SIG-M5 treated with dmso at 0.1 percent for 504 hours (cell line): Measurements from ENCODE around the gene CHTOP.
"Not testable (repeated sequence)": the region's sequence is repeated elsewhere in the genome, so short reads cannot be mapped to it uniquely, and the experiment has no call there.

Source experiments
- DNase-seq: peaks from one replicate; lab custom pipeline; 2025; ENCODE audit not compliant: unreplicated experiment; lab: John Stamatoyannopoulos, UW

Gene CHTOP

DNA sequence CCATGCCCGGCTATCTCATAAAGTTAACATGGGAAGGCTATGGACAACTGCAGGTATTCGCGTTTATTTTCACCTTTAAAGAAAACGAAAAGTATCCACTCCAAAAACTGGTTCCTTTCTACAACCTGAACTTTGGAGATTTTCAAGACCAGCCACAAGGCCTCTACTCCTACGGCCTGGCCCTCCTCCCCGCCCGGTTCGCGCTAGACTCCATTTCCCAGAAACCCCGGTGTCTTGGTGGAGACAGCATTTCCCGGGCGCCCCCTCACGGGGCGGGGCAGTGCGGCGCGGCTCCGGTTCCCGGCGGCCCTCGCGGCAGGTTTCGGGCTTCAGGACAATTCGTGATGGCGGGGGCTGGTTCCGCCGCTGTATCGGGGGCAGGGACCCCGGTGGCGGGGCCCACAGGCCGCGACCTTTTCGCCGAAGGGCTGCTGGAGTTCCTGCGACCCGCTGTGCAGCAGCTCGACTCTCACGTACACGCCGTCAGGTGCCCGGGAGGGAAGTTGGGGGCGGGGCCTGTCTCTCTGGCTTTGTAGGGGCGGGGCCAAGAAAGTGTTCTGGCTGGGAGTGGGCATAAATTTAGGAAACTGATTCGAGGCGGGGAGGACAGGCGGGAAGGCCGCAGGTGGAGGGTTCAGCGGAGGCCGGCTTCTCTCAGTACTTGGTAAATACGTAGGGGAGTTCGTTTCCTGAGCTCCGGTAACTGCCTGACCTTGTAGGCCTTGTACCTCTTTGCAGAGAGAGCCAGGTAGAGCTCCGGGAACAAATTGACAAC lies 24.7 kb downstream of the CHTOP start, which contains the start of gene SNAPIN:
Gene SNAPIN (plus strand): TSS at position 304 of the 775 bp plus-strand sequence. CDS start 41 bp downstream, at position 345.
- DNase-seq, result peak; percentile 93

- no peak for DNase-seq
Observed at GRCh38 chr1:153659175-153659534, 25.3 kb downstream of the CHTOP start.

- DNase-seq, result no peak
Observed at GRCh38 chr1:153659656-153660055, 25.8 kb downstream of the CHTOP start.

GRCh38 chr1:153661111-153661708 lies 27.3 kb downstream of the CHTOP start:
- no peak for DNase-seq

DNA sequence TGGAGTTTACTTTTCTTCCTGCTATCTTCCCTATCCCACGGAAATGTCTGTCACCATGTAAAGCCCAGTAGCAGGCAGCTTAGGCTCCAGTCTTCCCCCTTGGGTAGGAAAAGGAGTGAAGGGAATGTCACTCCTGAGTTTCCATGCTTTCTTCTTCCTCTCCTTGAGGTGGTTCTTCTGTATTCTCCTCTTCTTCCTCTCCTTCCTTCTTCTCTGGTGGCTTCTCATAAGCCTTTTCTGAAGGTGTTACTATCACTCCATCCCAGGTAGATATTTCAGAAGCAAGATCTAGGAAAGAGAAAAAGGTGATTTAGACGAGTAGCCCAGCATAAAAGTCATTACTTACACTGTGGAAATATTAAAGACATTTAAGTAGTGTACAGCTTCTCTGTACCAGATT lies 28.4 kb downstream of the CHTOP start:
- no peak for DNase-seq

DNA sequence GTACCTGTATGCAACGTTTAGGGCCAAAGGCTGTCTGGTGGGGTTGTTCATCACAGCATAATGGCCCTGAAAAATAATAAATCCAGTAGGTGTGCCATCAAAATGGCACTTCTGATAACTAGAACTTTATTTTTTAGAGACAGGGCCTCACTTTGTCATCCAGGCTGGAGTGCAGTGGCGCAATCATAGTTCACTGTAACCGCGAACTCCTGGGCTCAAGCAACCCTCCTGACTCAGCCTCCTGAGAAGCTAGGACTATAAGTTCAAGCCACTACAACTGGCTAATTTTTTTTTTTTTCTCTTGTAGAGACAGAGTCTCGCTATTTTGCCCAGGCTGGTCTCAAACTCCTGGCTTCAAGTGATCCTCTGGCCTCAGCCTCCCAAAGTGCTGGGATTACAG lies 29.3 kb downstream of the CHTOP start:
- DNase-seq, result peak; percentile 53

- no peak for DNase-seq
Observed at GRCh38 chr1:153667439-153667838, 33.6 kb downstream of the CHTOP start.

- not testable (repeated sequence) for DNase-seq
Observed at GRCh38 chr1:153668672-153669071, 34.8 kb downstream of the CHTOP start.

DNA sequence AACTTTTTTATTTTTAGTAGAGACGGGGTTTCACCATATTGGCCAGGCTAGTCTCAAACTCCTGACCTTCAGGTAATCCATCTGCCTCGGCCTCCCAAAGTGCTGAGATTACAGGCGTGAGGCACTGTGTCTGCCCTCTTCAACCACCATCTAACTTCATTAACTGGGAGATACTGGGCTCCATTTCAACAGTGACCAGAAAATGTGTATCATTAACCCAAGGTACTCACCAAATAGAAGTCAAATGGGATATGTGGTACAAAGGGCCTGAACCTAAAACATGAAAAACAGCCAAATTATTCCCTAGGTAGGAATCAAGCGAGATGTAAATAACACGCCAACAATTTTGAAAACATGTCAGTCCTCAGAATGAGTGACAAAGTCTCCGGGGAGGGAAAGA lies 35.7 kb downstream of the CHTOP start:
- DNase-seq, result no peak

DNA sequence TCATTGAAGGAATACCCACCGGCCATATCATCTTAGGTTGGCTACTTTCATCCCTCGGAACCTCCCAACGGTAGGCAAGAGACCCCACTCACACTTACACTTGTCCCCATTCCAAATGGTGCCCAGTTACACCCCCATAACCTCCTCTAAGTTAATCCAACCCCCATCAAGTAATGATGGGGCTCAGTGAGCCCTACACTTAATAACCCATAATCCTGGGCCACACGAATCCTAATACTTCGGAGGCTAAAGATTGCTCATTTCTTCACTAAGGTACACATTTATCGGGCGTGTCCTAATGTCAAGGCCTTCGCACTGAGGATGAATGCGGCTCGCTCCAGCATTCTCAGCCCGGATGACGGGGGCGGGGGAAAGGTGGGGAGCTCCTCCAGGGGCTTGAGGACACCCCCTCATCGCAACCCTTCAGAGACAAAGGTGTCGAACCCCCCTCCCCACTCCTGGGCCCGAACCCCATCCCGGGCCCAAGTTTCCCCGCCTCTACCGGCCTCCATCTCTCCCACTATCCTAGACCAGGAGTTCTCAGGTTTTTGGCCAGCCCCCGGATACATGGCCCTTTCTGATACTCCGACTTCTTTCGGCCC lies 36.5 kb downstream of the CHTOP start:
- DNase-seq, result no peak

DNA sequence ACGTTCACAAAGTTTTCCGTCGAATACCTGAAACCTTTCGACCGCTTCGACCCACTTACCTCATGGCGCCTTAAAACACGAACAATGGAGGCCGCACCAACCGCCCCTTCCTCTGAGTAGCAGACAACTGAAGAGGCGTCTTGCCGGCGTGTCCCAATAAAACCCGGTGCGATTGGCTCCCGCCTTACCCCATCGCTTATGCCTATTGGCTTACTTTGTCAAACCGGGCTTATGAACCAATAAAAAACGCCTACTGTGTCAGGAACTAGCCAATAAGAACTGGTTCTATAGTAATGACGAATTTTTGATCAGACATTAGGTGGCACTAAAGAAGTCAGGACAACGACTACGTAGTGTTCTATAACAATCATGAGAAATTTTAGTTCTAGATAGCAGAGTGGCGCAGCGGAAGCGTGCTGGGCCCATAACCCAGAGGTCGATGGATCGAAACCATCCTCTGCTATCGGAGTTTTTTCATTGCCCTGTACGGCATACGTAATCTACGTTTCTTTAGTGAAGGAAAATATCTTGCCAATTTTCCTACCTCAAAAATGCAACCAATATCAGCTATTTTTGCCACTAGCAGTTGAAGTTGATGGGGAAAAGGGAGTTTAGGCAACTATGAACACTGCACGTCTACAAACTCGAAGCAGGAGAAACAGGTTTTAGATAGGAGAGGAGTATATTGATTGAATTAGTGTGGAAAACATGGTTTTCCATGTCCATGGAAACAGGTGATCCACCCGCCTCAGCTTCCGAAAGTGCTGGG lies 37.2 kb downstream of the CHTOP start, which contains the start of gene ILF2:
Gene ILF2 (minus strand): TSS at position 135 of the 769 bp plus-strand sequence. CDS start 71 bp downstream, at position 64.
- peak; percentile 100 for DNase-seq

GRCh38 chr1:153671628-153672353 lies 37.9 kb downstream of the CHTOP start:
- peak; percentile 78 for DNase-seq

DNA sequence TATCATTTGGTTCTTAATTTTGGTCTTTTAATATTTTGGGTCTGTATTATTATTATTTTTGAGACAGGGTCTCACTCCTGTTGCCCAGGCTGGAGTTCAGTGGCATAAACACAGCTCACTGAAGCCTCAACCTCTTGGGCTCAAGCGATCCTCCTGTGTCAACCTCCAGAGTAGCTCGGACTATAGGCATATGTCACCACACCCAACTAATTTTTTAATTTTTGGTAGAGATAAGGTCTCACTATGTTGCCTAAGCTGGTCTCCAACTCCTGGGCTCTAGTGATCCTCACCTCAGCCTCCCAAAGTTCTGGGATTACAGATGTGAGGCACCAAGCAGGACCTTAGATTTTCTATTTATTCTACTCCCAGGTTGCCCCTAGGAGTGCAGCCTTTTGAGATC lies 39.6 kb downstream of the CHTOP start:
- DNase-seq, result no peak

DNA sequence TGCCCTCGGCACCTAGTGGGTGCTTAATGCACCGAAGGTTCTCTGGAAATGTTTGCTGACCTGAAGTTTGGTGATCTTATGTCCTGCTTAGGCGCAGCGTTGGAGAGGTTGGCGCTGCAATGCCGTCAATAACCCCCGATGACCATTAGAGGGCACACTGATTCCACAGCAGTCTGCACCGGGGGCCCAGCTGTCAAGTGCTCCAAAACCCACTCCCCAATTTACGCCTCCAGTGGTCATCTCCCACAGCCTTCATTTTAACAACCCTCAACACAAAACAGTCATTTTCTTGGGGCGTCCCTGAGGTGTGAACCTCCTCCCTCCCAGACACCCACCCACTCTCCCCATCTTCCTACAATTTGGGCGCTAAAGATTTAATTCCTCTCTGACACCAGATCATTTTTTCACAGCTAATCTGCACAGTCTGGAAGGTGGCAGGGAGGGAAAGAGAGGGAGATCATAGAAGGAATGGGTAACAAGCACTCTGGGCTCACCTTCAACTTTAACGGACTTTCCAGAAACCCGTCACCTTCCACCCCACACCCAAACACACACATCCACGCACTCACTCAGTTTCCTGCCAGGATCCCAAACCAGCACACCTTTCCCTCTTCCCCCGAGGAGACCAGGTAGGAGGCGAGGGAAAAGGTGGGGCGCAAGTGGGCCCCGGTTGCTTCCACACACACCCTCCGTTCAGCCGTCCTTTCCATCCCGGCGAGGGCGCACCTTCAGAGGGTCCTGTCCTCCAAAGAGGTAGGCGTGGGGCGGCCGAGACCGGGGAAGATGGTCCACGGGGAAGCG lies 44.1 kb downstream of the CHTOP start:
- peak; percentile 54 for DNase-seq

DNA sequence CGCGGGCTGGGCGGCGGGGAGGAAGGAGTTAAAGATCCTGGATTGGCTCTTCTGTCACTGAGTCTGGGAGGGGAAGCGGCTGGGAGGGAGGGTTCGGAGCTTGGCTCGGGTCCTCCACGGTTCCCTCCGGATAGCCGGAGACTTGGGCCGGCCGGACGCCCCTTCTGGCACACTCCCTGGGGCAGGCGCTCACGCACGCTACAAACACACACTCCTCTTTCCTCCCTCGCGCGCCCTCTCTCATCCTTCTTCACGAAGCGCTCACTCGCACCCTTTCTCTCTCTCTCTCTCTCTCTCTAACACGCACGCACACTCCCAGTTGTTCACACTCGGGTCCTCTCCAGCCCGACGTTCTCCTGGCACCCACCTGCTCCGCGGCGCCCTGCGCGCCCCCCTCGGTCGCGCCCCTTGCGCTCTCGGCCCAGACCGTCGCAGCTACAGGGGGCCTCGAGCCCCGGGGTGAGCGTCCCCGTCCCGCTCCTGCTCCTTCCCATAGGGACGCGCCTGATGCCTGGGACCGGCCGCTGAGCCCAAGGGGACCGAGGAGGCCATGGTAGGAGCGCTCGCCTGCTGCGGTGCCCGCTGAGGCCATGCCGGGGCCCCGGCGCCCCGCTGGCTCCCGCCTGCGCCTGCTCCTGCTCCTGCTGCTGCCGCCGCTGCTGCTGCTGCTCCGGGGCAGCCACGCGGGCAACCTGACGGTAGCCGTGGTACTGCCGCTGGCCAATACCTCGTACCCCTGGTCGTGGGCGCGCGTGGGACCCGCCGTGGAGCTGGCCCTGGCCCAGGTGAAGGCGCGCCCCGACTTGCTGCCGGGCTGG lies 44.9 kb downstream of the CHTOP start, which contains the start of gene NPR1:
Gene NPR1 (plus strand): TSS at position 170 of the 818 bp plus-strand sequence. CDS start 421 bp downstream, at position 591.
- no peak for DNase-seq

DNA sequence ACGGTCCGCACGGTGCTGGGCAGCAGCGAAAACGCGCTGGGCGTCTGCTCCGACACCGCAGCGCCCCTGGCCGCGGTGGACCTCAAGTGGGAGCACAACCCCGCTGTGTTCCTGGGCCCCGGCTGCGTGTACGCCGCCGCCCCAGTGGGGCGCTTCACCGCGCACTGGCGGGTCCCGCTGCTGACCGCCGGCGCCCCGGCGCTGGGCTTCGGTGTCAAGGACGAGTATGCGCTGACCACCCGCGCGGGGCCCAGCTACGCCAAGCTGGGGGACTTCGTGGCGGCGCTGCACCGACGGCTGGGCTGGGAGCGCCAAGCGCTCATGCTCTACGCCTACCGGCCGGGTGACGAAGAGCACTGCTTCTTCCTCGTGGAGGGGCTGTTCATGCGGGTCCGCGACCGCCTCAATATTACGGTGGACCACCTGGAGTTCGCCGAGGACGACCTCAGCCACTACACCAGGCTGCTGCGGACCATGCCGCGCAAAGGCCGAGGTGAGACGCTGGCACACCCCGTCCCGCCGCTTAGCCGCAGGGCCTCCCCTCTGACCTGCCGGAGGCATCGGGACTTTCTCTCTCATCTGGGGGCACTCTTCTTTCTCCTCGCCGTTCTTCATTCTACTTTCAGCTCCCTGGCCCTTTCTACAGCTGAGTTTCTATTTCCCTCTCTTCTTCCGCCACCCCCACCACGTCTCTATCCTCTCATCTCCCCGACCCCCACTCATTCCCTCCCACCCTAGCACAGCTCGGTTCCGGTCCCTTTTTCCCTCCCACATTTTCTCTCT lies 45.7 kb downstream of the CHTOP start:
- no peak for DNase-seq

GRCh38 chr1:153680120-153680403 lies 46.2 kb downstream of the CHTOP start:
- DNase-seq, result no peak

DNA sequence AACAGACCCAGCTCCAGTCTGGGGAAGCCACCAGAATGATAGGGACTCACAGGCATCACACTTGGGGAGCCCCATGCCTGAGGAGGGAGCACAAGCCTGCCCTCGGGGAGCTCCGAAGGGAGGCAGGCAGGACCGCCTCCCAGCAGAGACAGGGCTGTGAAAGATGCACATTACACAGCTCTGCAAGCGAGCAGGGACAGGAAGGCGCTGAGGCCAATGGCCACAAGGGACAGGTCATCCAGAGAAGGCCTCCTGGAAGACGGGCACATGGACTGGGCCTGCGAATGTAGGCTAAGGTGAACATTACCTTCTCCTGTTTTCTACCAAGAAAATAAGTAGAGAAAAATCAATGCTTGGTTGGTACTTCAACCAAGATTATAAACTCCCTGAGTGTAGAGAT lies 48.9 kb downstream of the CHTOP start:
- no peak for DNase-seq
